Naive thymus-derived CD8-positive, alpha-beta T cell (primary cell): ENCODE measurements around the gene ITK. TPM values are rescaled to one million over a fixed set of nuclear protein-coding genes. Genes with fewer than 3 reads are reported as not detected.
A peak's percentile ranks its signal among the peaks of the same experiment; 100 is the strongest.
"Not testable (repeated sequence)": the region's sequence is repeated elsewhere in the genome, so short reads cannot be mapped to it uniquely, and the experiment has no call there.

Experiments used
- ATAC-seq, 2 donors: fragments of 150-1000 bp; cut with Tn5 transposase in 1 of 2; sonication (Bioruptor Pico), chemical (Tn5 transposase) in 1 of 2; 1 replicate in 1 of 2; 2 replicates in 1 of 2; pipeline ENCODE4 v1.10.0; 2021; ENCODE audit warnings: mild to moderate bottlenecking in 2 of 2, moderate library complexity in 2 of 2
- POLR2A ChIA-PET: fragments of 350-600 bp; sonication (Branson Sonifier 250); formaldehyde crosslinking; loops from one replicate; lab custom pipeline; 2021; ENCODE audit warnings: antibody characterized with exemption; lab: Charles Lee
- DNase-seq, 10 donors: peaks; one replicate each; pipeline versions ENCODE4 v3.0.0 to v3.0.0-alpha.2; 2020 to 2022
- H3K27ac Mint-ChIP-seq, 10 donors: one replicate each; pipeline ENCODE4 v1.8.0; 2020 to 2022; ENCODE audit warnings: mild to moderate bottlenecking in 10 of 10, mixed read lengths in 10 of 10, moderate library complexity in 4 of 10, inconsistent platforms in 1 of 10
- H3K27me3 Mint-ChIP-seq, 5 donors: one replicate each; pipeline ENCODE4 v1.8.0; 2021 to 2022; ENCODE audit warnings: mixed read lengths in 5 of 5
- H3K36me3 Mint-ChIP-seq, 3 donors: one replicate each; pipeline ENCODE4 v1.8.0; 2020 to 2022; ENCODE audit warnings: mixed read lengths in 3 of 3, mild to moderate bottlenecking in 2 of 3, inconsistent platforms in 1 of 3
- H3K4me1 Mint-ChIP-seq, 4 donors: one replicate each; pipeline ENCODE4 v1.8.0; 2021 to 2022; ENCODE audit warnings: mixed read lengths in 4 of 4
- H3K4me3 Mint-ChIP-seq, 10 donors: one replicate each; pipeline ENCODE4 v1.8.0; 2020 to 2022; ENCODE audit warnings: mild to moderate bottlenecking in 10 of 10, mixed read lengths in 10 of 10, moderate library complexity in 6 of 10, inconsistent platforms in 1 of 10
- H3K9me3 Mint-ChIP-seq, 9 donors: one replicate each; pipeline ENCODE4 v1.8.0; 2020 to 2022; ENCODE audit warnings: mixed read lengths in 9 of 9, mild to moderate bottlenecking in 3 of 9, inconsistent platforms in 1 of 9, moderate library complexity in 1 of 9
- polyA plus RNA-seq, 3 donors: library from polyadenylated mRNA; unstranded; fragments of 300-500 nt; fragmentation: Illumina TruSeq; gene quantifications; one replicate each; pipeline ENCODE4 v1.2.3, GENCODE V29; 2021
- total RNA-seq, 8 experiments: library from RNA in 2 of 8; stranded (reverse) in 2 of 8; gene quantifications; one replicate each; pipeline ENCODE4 v1.2.3 and lab custom pipeline; 2021 to 2026

The ITK gene
- total and polyA plus RNA-seq, 5 experiments from 2014 or later = 109 to 490 (median 231) TPM

DNA sequence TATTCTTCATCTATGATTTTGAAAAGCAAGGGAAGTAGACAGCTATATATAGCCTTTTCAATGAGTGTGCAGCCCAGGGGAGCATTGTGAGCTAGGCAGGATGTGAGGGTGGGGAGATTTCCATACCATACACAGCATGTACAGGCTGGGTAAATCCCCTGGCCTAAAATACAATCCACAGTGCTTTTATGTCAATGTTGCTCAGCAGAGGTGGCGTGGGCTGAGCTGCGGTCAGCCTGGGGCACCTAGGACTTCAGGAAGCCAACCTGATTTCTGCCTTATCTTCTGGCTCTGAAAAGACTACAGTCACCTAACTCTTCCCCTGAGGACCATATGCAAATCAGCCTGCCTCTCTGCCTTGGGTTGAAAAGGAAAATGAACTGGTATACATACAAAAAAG, 8.2 kb upstream of the ITK start:
- no peaks in the 10 kb centered on the region for H3K27me3 Mint-ChIP-seq
- H3K9me3 Mint-ChIP-seq = peaks cover 0 to 21% (median 6%) of the 10 kb centered on the region in 9 donors
- peak overlapping the region; percentile 47 to 96 (median 86) for H3K27ac Mint-ChIP-seq
- H3K4me1 Mint-ChIP-seq = peaks cover 23 to 66% (median 60%) of the 10 kb centered on the region in 4 donors
- DNase-seq = peak; percentile 39 to 84 (median 74)
- peak; percentile 96 to 98 for ATAC-seq
- peak overlapping the region; percentile 54 to 76 (median 73) for H3K4me3 Mint-ChIP-seq
- POLR2A ChIA-PET = interaction anchor here (0.5 to 36.8 kb wide), 10 partner anchors 8 to 96 kb away, joined by 3 to 990 read pairs (median 6); partner anchors contain the start of genes ITK and MED7
- peaks cover 0 to 5% (median 0%) of the 10 kb centered on the region in 3 donors for H3K36me3 Mint-ChIP-seq

DNA sequence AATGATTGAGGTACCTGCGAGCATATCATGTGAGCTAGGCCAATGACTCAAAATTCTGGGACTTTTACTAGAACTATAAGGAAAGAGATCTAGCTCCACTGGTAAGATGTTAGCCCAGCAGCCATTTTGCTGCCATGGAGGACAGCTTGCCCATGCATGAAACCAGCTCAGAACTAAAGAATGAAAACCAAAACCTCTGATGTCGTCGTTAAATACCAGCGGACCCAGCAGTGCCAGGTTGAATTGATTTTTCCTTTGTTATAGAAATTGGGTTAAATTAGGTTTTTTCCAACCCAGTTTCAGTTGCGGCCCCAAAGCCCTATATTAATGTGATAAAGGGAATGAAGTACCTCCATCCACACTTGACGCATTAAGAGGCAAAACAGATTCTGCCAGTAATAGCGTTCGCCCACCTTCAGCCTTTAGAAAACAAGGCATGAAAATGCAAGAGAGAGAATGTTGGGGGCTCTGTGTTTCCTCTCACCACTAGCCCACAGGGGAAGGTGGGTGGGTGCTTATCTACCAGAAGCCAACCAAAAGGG, 5.5 kb upstream of the ITK start:
- Mint-ChIP-seq H3K27ac (peak overlapping the region in 9 of 10 donors; percentile 18 to 84 (median 69)), H3K4me1 (peaks cover 36 to 79% (median 70%) of the 10 kb centered on the region in 4 donors), H3K4me3 (peak overlapping the region in 5 of 10 donors; percentile 8 to 48 (median 37)), H3K27me3 (no peaks in the 10 kb centered on the region), H3K36me3 (peaks cover 0 to 3% (median 0%) of the 10 kb centered on the region in 3 donors), H3K9me3 (peaks cover 0 to 13% (median 6%) of the 10 kb centered on the region in 9 donors)
- ATAC-seq (no peak), DNase-seq (no peak)
- POLR2A ChIA-PET = interaction anchor here (1.2 to 36.8 kb wide), 3 partner anchors 8 to 31 kb away, joined by 3 to 990 read pairs (median 8); no protein-coding TSS in a partner anchor

DNA sequence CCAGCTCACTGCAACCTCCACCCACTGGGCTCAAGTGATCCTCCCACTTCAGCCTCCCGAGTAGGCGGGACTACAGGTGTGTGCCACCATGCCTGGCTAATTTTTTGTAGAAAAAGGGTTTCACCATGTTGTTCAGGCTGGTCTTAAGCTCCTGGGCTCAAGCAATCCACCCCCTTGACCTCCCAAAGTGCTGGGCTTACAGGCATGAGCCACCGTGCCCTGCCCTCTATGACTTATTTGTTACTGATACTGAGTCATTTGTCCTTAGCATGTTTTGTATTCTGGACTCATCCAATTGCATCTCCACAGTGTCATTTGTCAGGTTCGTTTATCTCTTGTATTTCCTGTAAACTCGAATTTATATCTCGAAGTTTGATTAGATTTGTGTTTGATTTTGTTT, 2.7 kb upstream of the ITK start:
- ATAC-seq (no peak), DNase-seq (no peak)
- H3K9me3 Mint-ChIP-seq = no peaks in the 10 kb centered on the region
- H3K4me3 Mint-ChIP-seq = peak overlapping the region; percentile 2 to 100 (median 72)
- H3K27me3 Mint-ChIP-seq = no peaks in the 10 kb centered on the region
- peak overlapping the region; percentile 60 to 100 (median 95) for H3K27ac Mint-ChIP-seq
- H3K4me1 Mint-ChIP-seq = peaks cover 24 to 61% (median 55%) of the 10 kb centered on the region in 4 donors
- peaks cover 16 to 19% (median 19%) of the 10 kb centered on the region in 3 donors for H3K36me3 Mint-ChIP-seq
- POLR2A ChIA-PET = interaction anchor here (36.8 kb wide), 1 partner anchor 28 kb away, joined by 990 read pairs; no protein-coding TSS in a partner anchor

DNA sequence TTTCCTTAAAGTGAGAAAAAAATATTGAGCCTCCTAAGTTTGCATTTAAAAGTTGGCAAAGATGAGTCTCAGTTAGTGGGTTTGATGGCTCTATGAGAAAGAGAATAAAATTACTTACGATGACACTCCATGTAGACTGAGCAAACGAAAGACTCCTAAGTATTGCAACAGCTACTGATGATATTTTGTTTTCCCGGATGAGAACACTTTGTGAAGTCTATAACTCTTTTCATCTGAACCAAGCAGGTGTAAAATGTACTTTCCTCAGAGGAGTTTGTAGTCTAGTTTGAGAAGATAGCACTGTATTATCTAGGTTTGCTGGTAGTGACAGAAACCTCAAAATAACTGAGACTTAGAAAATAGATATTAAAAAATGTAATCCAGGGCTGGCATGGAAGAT, 1.7 kb upstream of the ITK start:
- H3K27me3 Mint-ChIP-seq = no peaks in the 10 kb centered on the region
- H3K4me1 Mint-ChIP-seq = peaks cover 30 to 58% (median 56%) of the 10 kb centered on the region in 4 donors
- POLR2A ChIA-PET = interaction anchor here (0.6 to 36.8 kb wide), 12 partner anchors 11 to 93 kb away, joined by 3 to 990 read pairs (median 4); partner anchors contain the start of genes GARIN3 and MED7
- ATAC-seq (peak; percentile 12 to 42), DNase-seq (peak in 1 of 10 donors; percentile 44)
- no peaks in the 10 kb centered on the region for H3K9me3 Mint-ChIP-seq
- peaks cover 25 to 28% (median 28%) of the 10 kb centered on the region in 3 donors for H3K36me3 Mint-ChIP-seq
- H3K4me3 Mint-ChIP-seq = peak overlapping the region; percentile 51 to 100 (median 76)
- H3K27ac Mint-ChIP-seq = peak overlapping the region; percentile 88 to 100 (median 95)

DNA sequence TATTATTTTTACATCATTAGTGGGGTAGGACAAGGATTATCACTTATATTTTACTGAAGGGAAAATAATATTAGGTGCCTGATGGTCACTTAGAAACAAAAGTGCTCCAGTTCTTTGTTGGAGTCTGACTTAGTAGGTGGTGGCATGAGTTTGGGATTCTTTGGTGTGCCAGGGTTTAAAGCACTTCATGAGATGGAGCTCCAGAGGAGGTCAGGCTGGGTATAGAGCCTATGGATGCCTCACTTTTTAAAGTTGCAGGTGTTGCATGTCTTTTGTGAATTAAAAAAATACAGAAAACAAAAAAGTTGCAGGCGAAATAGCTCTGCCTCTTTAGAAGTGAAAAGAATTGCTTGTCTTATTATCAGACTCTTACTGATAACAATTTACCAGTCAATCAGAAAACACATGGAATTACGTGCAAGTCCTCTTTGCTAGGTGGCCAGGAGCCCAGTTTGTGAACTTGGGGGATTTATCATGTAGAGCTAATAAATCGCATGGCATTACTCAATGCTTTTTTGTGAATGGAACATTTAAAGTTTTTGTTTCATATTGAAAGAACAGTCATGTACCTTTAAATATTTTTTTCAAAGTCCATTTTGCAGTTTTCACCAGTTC, 1.6 kb downstream of the ITK start:
- POLR2A ChIA-PET = interaction anchor here (0.7 to 36.8 kb wide), 11 partner anchors 9 to 116 kb away, joined by 3 to 990 read pairs (median 4); partner anchors contain the start of gene MED7
- peaks cover 40 to 69% (median 59%) of the 10 kb centered on the region in 4 donors for H3K4me1 Mint-ChIP-seq
- ATAC-seq = no peak
- H3K36me3 Mint-ChIP-seq = peaks cover 43 to 58% (median 53%) of the 10 kb centered on the region in 3 donors
- no peaks in the 10 kb centered on the region for H3K27me3 Mint-ChIP-seq
- no peaks in the 10 kb centered on the region for H3K9me3 Mint-ChIP-seq
- H3K27ac Mint-ChIP-seq = peak overlapping the region; percentile 88 to 100 (median 95)
- DNase-seq = no peak
- peak overlapping the region; percentile 80 to 100 (median 98) for H3K4me3 Mint-ChIP-seq

DNA sequence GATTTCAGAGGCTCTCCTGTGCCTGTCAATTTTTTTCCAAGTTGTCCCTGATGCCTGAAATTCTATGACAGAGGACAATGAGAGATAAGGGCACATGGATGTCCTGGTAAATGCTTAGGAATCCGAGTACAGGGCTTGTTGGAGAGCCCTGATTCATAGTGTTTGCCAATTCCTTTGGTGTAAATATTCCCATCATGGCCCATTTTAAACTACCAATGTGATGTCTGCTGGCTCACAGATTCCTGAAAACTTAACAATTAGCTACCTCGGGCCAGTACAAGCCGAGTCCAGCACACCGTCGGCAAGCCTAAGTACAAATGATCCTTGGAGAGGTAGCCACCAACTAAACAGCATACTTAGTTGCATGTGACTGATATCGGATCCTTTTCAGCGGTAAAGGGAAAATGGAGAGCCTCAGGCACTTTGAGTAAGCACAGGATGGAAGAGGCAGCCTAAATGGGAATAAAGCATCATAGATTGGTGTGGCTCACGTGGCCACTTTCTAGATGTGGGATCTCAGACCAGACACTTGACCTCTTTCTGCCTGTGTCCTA, 3.6 kb downstream of the ITK start:
- DNase-seq = no peak
- Mint-ChIP-seq H3K4me3 (peak overlapping the region; percentile 80 to 100 (median 94)), H3K27me3 (no peaks in the 10 kb centered on the region), H3K27ac (peak overlapping the region; percentile 73 to 99 (median 88)), H3K36me3 (peaks cover 56 to 77% (median 64%) of the 10 kb centered on the region in 3 donors), H3K4me1 (peaks cover 41 to 70% (median 59%) of the 10 kb centered on the region in 4 donors), H3K9me3 (no peaks in the 10 kb centered on the region)
- POLR2A ChIA-PET = interaction anchor here (0.8 to 36.8 kb wide), 10 partner anchors 12 to 88 kb away, joined by 3 to 990 read pairs (median 6); partner anchors contain the start of gene MED7
- no peak for ATAC-seq

- H3K36me3 Mint-ChIP-seq = peaks cover 57 to 84% (median 67%) of the 10 kb centered on the region in 3 donors
- POLR2A ChIA-PET = interaction anchor here (0.7 to 36.8 kb wide), 7 partner anchors 21 to 87 kb away, joined by 3 to 990 read pairs (median 8); partner anchors contain the start of gene MED7
- H3K27ac Mint-ChIP-seq = peak overlapping the region in 9 of 10 donors; percentile 65 to 99 (median 88)
- not testable (repeated sequence) for DNase-seq, ATAC-seq, H3K9me3 Mint-ChIP-seq, H3K27me3 Mint-ChIP-seq
- peak overlapping the region; percentile 80 to 100 (median 94) for H3K4me3 Mint-ChIP-seq
- peaks cover 33 to 70% (median 58%) of the 10 kb centered on the region in 4 donors for H3K4me1 Mint-ChIP-seq
Observed at GRCh38 chr5:157185122-157185521, 4.5 kb downstream of the ITK start.

DNA sequence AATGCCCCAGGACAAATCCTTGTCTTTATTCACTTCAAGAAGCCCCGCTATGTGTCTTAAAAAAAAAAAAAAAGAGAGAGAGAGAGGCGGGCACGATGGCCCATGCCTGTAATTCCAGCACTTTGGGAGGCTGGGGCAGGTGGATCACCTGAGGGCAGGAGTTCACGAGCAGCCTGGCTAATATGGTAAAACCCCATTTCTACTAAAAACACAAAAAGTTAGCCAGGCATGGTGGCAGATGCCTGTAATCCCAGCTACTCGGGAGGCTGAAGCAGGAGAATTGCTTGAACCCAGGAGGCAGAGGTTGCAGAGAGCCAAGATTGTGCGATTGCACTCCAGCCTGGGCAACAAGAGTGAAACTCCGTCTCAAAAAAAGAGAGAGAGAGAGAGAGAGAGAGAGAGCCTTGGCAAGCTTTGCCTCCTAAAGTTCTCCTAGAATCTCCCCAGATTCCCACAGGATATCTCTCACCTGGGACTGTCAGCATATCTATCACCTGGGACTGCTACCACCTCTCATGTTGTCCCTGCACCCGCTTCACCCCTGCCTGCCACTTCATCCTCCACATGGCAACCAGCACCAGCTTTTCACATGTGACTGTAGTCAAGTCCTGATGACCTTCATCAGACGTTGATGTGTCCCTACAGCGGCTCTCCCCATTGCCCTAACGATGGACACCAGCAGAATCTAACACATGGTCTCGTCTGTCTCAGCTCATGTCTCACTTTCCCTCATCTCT, 5.8 kb downstream of the ITK start:
- Mint-ChIP-seq H3K27me3 (no peaks in the 10 kb centered on the region), H3K27ac (peak overlapping the region; percentile 71 to 99 (median 94)), H3K9me3 (no peaks in the 10 kb centered on the region), H3K4me3 (peak overlapping the region; percentile 80 to 100 (median 96)), H3K4me1 (peaks cover 41 to 76% (median 63%) of the 10 kb centered on the region in 4 donors), H3K36me3 (peaks cover 49 to 91% (median 67%) of the 10 kb centered on the region in 3 donors)
- no peak for DNase-seq
- ATAC-seq = no peak
- POLR2A ChIA-PET = interaction anchor here (0.5 to 36.8 kb wide), 11 partner anchors 10 to 762 kb away, joined by 3 to 990 read pairs (median 4); partner anchors contain the start of gene MED7

- ATAC-seq = peak in 1 of 2 donors; percentile 13
- Mint-ChIP-seq H3K27me3 (no peaks in the 10 kb centered on the region), H3K4me3 (peak overlapping the region; percentile 80 to 100 (median 96)), H3K9me3 (no peaks in the 10 kb centered on the region), H3K36me3 (peaks cover 48 to 90% (median 66%) of the 10 kb centered on the region in 3 donors), H3K4me1 (peaks cover 45 to 83% (median 69%) of the 10 kb centered on the region in 4 donors), H3K27ac (peak overlapping the region; percentile 71 to 99 (median 94))
- POLR2A ChIA-PET = interaction anchor here (0.5 to 36.8 kb wide), 11 partner anchors 11 to 761 kb away, joined by 3 to 990 read pairs (median 4); partner anchors contain the start of gene MED7
- DNase-seq = no peak
Observed at GRCh38 chr5:157187046-157187754, 6.6 kb downstream of the ITK start.

- H3K4me1 Mint-ChIP-seq = peaks cover 50 to 93% (median 79%) of the 10 kb centered on the region in 4 donors
- peak overlapping the region; percentile 71 to 99 (median 94) for H3K27ac Mint-ChIP-seq
- POLR2A ChIA-PET = interaction anchor here (1.1 to 36.8 kb wide), 9 partner anchors 6 to 68 kb away, joined by 3 to 990 read pairs (median 13); partner anchors contain the start of genes GARIN3, ITK and MED7
- H3K36me3 Mint-ChIP-seq = peaks cover 43 to 91% (median 64%) of the 10 kb centered on the region in 3 donors
- DNase-seq (no peak), ATAC-seq (peak; percentile 29 to 35)
- H3K27me3 Mint-ChIP-seq = no peaks in the 10 kb centered on the region
- H3K9me3 Mint-ChIP-seq = no peaks in the 10 kb centered on the region
- H3K4me3 Mint-ChIP-seq = peak overlapping the region; percentile 80 to 100 (median 96)
Observed at GRCh38 chr5:157188270-157188669, 7.6 kb downstream of the ITK start.

DNA sequence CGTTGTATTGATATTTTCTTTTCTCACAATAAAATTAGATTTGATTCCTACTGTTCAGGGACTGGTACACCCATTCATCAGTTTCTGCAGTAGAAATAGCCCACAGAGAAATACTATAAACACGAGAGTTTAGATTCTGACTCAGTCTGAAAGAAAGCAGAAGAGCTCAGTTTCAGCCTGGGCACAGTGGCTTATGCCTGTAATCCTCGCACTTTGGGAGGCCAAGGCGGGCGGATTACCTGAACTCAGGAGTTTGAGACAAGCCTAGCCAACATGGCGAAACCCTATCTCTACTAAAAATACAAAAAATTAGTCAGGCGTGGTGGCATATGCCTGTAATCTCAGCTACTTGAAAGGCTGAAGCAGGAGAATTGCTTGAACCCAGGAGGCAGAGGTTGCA, 8.6 kb downstream of the ITK start:
- ATAC-seq = no peak

More for the DNA sequence above, 8.6 kb downstream of the ITK start:
- peak overlapping the region; percentile 71 to 99 (median 94) for H3K27ac Mint-ChIP-seq
- peaks cover 33 to 90% (median 55%) of the 10 kb centered on the region in 3 donors for H3K36me3 Mint-ChIP-seq
- peak overlapping the region; percentile 80 to 100 (median 96) for H3K4me3 Mint-ChIP-seq
- H3K9me3 Mint-ChIP-seq = no peaks in the 10 kb centered on the region
- POLR2A ChIA-PET = interaction anchor here (1.3 to 36.8 kb wide), 13 partner anchors 7 to 83 kb away, joined by 4 to 990 read pairs (median 10); partner anchors contain the start of genes GARIN3, ITK and MED7
- H3K27me3 Mint-ChIP-seq = no peaks in the 10 kb centered on the region
- DNase-seq = no peak
- peaks cover 43 to 92% (median 85%) of the 10 kb centered on the region in 4 donors for H3K4me1 Mint-ChIP-seq
